ENCODE measurements around the gene SPATA17. TPM values are rescaled to one million over a fixed set of nuclear protein-coding genes. Genes with fewer than 3 reads are reported as not detected.
A peak's percentile ranks its signal among the peaks of the same experiment; 100 is the strongest.

The SPATA17 gene
- total and polyA plus RNA-seq, 2 experiments from 2014 or later = 1.00 to 2.9 TPM

DNA sequence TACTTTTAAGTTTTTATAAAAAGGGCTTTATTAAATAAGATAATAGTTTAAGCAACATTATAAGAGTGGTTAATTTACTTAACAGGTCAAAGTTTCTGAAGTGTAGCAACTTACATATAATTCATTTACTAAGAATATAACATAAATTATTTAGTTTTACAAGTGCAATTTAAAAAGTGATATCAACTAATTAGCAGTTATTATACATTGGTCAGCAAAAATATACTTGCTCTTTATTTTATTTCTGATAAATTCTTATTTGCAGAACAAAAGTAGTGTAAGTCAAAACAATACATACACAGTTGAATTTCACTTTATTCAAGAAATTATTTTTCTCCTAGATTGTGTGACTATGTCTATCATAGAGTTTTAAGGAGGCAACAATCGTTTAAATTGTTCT is 215.6 kb downstream of the SPATA17 start:
- TF ChIP-seq EZH2 (IDR thresholded peaks at IDR 0.05; ENCODE audit: borderline replicate concordance) (no peak), EZH2phosphoT487 (IDR thresholded peaks at IDR 0.05; ENCODE audit: low read depth, severe bottlenecking, unreplicated experiment) (no peak)
- TF ChIP-seq, protein P1, sequence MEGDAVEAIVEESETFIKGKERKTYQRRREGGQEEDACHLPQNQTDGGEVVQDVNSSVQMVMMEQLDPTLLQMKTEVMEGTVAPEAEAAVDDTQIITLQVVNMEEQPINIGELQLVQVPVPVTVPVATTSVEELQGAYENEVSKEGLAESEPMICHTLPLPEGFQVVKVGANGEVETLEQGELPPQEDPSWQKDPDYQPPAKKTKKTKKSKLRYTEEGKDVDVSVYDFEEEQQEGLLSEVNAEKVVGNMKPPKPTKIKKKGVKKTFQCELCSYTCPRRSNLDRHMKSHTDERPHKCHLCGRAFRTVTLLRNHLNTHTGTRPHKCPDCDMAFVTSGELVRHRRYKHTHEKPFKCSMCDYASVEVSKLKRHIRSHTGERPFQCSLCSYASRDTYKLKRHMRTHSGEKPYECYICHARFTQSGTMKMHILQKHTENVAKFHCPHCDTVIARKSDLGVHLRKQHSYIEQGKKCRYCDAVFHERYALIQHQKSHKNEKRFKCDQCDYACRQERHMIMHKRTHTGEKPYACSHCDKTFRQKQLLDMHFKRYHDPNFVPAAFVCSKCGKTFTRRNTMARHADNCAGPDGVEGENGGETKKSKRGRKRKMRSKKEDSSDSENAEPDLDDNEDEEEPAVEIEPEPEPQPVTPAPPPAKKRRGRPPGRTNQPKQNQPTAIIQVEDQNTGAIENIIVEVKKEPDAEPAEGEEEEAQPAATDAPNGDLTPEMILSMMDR (IDR thresholded peaks at IDR 0.05; ENCODE audit: poor library complexity) = no peak
- Histone ChIP-seq H3K79me2 (no peaks in the 10 kb centered on the region), H2AFZ (no peak overlapping the region), H3K4me1 (ENCODE audit: insufficient read depth) (no peaks in the 10 kb centered on the region), H3K36me3 (replicated peaks; ENCODE audit: insufficient read depth, low read depth) (no peaks in the 10 kb centered on the region), H3K9me2 (replicated peaks; ENCODE audit: insufficient read depth) (no peaks in the 10 kb centered on the region), H3K4me3 (no peak overlapping the region), H3K27me3 (no peaks in the 10 kb centered on the region), H3K4me2 (no peak overlapping the region), H3K9me3 (ENCODE audit: low read depth) (no peaks in the 10 kb centered on the region), H3K27ac (no peak overlapping the region), H4K20me1 (ENCODE audit: insufficient read depth, poor library complexity, severe bottlenecking) (no peaks in the 10 kb centered on the region)
- 64% methylated on average over 1 of the region's 1 CpG for WGBS (ENCODE audit: low lambda C conversion rate, missing lambda C conversion rate)
- no peak for DNase-seq (ENCODE audit: low spot score)

DNA sequence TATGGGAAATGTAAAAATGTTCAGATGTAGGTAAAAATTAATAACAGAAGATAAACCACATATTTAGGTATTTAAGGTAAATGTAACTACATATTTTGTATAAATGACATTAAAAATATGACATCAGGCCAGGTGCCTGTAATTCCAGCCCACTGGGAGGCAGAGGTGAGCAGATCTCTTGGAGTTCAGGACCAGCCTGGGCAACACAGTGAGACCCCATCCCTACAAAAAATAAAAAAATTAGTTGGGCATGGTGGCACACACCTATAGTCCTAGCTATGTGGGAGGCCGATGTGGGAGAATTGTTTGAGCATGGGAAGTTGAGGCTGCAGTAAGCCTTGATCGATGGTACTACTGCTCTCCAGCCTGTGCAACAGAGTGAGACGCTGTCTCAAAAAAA is 216.5 kb downstream of the SPATA17 start:
- Histone ChIP-seq H3K9me3 (ENCODE audit: low read depth) (no peaks in the 10 kb centered on the region), H3K27me3 (no peaks in the 10 kb centered on the region), H3K36me3 (replicated peaks; ENCODE audit: insufficient read depth, low read depth) (no peaks in the 10 kb centered on the region), H2AFZ (no peak overlapping the region), H3K27ac (no peak overlapping the region), H3K4me3 (no peak overlapping the region), H3K9me2 (replicated peaks; ENCODE audit: insufficient read depth) (no peaks in the 10 kb centered on the region), H4K20me1 (ENCODE audit: insufficient read depth, poor library complexity, severe bottlenecking) (no peaks in the 10 kb centered on the region), H3K4me1 (ENCODE audit: insufficient read depth) (no peaks in the 10 kb centered on the region), H3K79me2 (no peaks in the 10 kb centered on the region), H3K4me2 (no peak overlapping the region)
- 98% methylated on average over 3 of the region's 3 CpGs for WGBS (ENCODE audit: low lambda C conversion rate, missing lambda C conversion rate)
- TF ChIP-seq, protein P1 (IDR thresholded peaks at IDR 0.05; ENCODE audit: poor library complexity) = no peak
- TF ChIP-seq EZH2 (IDR thresholded peaks at IDR 0.05; ENCODE audit: borderline replicate concordance) (no peak), EZH2phosphoT487 (IDR thresholded peaks at IDR 0.05; ENCODE audit: low read depth, severe bottlenecking, unreplicated experiment) (no peak)
- DNase-seq (ENCODE audit: low spot score) = no peak

DNA sequence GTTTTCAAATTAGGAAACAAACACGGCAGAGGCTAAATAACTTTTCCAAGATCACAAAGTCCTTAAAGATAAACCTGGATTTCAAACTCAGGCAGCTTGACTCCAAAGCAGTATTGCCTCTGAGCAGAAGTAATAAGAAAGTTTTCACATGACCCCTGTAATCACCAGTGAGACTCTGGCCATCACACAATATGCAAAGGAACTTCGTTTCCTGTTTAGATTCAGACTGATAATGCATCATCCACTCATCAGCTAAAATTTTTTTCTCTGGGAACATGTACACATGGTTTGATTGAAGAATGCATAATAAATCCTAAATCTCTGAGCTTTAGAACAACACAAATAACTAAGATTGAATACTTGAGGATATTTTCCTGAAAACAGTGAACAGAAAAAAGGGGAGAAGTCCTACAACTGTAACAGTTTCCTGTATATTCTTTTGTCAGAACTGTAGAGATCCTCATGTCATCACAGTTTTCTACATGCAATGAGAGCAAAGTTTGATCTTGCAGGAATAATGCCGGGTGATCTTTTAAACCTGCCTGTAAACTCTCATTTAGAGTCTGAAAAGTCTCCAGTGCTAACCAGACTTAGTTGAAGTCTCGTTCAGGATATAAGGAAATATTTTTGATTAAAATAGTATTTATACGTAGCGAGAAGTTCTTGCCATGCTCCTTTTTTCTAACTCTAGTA is 225.3 kb downstream of the SPATA17 start:
- Histone ChIP-seq H3K4me2 (peak overlapping the region; percentile 18), H4K20me1 (ENCODE audit: insufficient read depth, poor library complexity, severe bottlenecking) (no peaks in the 10 kb centered on the region), H3K4me3 (no peak overlapping the region), H3K27ac (no peak overlapping the region), H3K9me2 (replicated peaks; ENCODE audit: insufficient read depth) (no peaks in the 10 kb centered on the region), H3K27me3 (no peaks in the 10 kb centered on the region), H3K79me2 (no peaks in the 10 kb centered on the region), H3K36me3 (replicated peaks; ENCODE audit: insufficient read depth, low read depth) (no peaks in the 10 kb centered on the region), H3K9me3 (ENCODE audit: low read depth) (no peaks in the 10 kb centered on the region), H2AFZ (no peak overlapping the region), H3K4me1 (ENCODE audit: insufficient read depth) (peaks cover 12% of the 10 kb centered on the region)
- TF ChIP-seq EZH2 (IDR thresholded peaks at IDR 0.05; ENCODE audit: borderline replicate concordance) (no peak), EZH2phosphoT487 (IDR thresholded peaks at IDR 0.05; ENCODE audit: low read depth, severe bottlenecking, unreplicated experiment) (no peak)
- TF ChIP-seq, protein P1 (IDR thresholded peaks at IDR 0.05; ENCODE audit: poor library complexity) = no peak
- DNase-seq (ENCODE audit: low spot score) = no peak
- WGBS (ENCODE audit: low lambda C conversion rate, missing lambda C conversion rate) = 63% methylated on average over 6 of the region's 6 CpGs

Measured in hepatocyte (in vitro differentiated cells).